Heart right ventricle (tissue), 16 donors: ENCODE data around the gene MIPEP. TPM values are rescaled to one million over a fixed set of nuclear protein-coding genes. Genes with fewer than 3 reads are reported as not detected.

Experiments
- ATAC-seq, 8 donors: fragments of 200-7000 bp; cut with Tn5 transposase; one replicate each; pipeline ENCODE4 v1.9.1; 2020; ENCODE audit warnings: mild to moderate bottlenecking in 8 of 8, moderate library complexity in 8 of 8, moderate number of reproducible peaks in 1 of 8
- DNase-seq, 2 donors: peaks; one replicate each; pipeline ENCODE4 v3.0.0-alpha.2; 2020
- H3K27ac ChIP-seq, 10 donors: fragments of 200-600 bp; sonication (generic) in 2 of 10; one replicate each; pipeline versions ENCODE4 v1.5.0 to v1.8.0; 2020 to 2022; ENCODE audit warnings: mild to moderate bottlenecking in 3 of 10
- H3K27me3 ChIP-seq, 7 donors: fragments of 200-600 bp; one replicate each; pipeline ENCODE4 v1.8.0; 2021 to 2022; ENCODE audit warnings: mild to moderate bottlenecking in 2 of 7
- H3K36me3 ChIP-seq, 9 donors: fragments of 200-600 bp; sonication (generic) in 1 of 9; one replicate each; pipeline versions ENCODE4 v1.5.0 to v1.8.0; 2020 to 2022; ENCODE audit warnings: mild to moderate bottlenecking in 2 of 9
- H3K4me1 ChIP-seq, 9 donors: fragments of 200-600 bp; sonication (generic) in 1 of 9; one replicate each; pipeline versions ENCODE4 v1.5.0 to v1.8.0; 2020 to 2022; ENCODE audit warnings: mild to moderate bottlenecking in 4 of 9
- H3K4me3 ChIP-seq, 10 donors: fragments of 200-600 bp; sonication (generic) in 2 of 10; one replicate each; pipeline versions ENCODE4 v1.5.0 to v1.8.0; 2020 to 2022; ENCODE audit warnings: mild to moderate bottlenecking in 7 of 10, moderate library complexity in 2 of 10
- H3K9me3 ChIP-seq, 11 donors: fragments of 200-600 bp in 10 of 11; sonication (generic) in 2 of 11; one replicate each; pipeline versions ENCODE4 v1.5.0 to v1.8.0; 2013 to 2022; ENCODE audit warnings: mild to moderate bottlenecking in 2 of 11, control low read depth in 1 of 11, moderate library complexity in 1 of 11
- CTCF ChIP-seq, 9 donors: fragments of 200-600 bp; sonication (generic) in 2 of 9; IDR thresholded peaks; one replicate each; pipeline versions ENCODE4 v1.5.0 to v1.8.0; 2021 to 2022; ENCODE audit warnings: antibody characterized with exemption in 9 of 9, mild to moderate bottlenecking in 5 of 9, moderate library complexity in 1 of 9
- whole genome bisulfite sequencing, 2 donors: extraction: QIAGEN DNeasy Blood & Tissue Kit; methylation state at CpG; one replicate each; pipeline ENCODE4 v1.1.7; 2013; ENCODE audit warnings: inconsistent platforms in 1 of 2; 5-methylcytosine and 5-hydroxymethylcytosine counted together
- intact Hi-C, 10 donors: fragments of 100-400 bp; cut with DNase I; formaldehyde crosslinking; loops; one replicate each; pipeline versions ENCODE4 v1.11.1 to v1.14.2; 2022
- polyA plus RNA-seq, 2 donors: library from polyadenylated mRNA; stranded (reverse); fragments of 200-250 nt; gene quantifications; one replicate each; pipeline ENCODE4 v1.2.3, GENCODE V29; 2013
- total RNA-seq, 10 donors: library from RNA; stranded (reverse); fragmentation: NEBNext Ultra II Directional in 3 of 10; extraction: Animal tissue kit (Norgen Biotek cat#: 25700) in 3 of 10; gene quantifications; one replicate each; pipeline versions ENCODE4 v1.2.1 to v1.2.4, GENCODE V29; 2021 to 2023
- donor health status: Arrhythmogenic right ventricular cardiomyopathy.
- donor health status: ischemic (EF 13 %, LVEDD 7.1; RV severe dilation, severe dysfunction).
- donor health status: healthy with polysubstance abuse.
- donor health status: DM: no; HTN: yes; CAD: no.
- donor health status: DM: no; HTN: no; CAD: no.
- donor health status: ischemic (EF 25% LVEDD 6.9; RV normal size, moderate dysfunction).
- donor health status: ischemic (EF 25% LVEDD 5.7; RV mildly dilated, moderate dysfunction).
- donor health status: healthy.
- donor health status: DM: yes; HTN: yes; CAD: no.
- donor health status: Ischemic cardiomyopathy.
- donor health status: ischemic (EF 35%, LVEDD 5.7; RV mildly dilated, moderate dysfunction).
- donor health status: nonischemic (EF 11% LVEDD 7.7; RV severe dilation, severe dysfunction).
- donor health status: DM: yes; HTN: yes; CAD: no.
- donor health status: PGD.
- donor health status: ischemic (EF 29% LVEDD 5.4; RV normal size, mild dysfunction).
- donor health status: nonischemic (EF 23%, LVEDD 6.1; RV moderate dilation, normal function).

Gene MIPEP
- total and polyA plus RNA-seq, 12 donors: 23.4 to 83.4 (median 44.1) TPM

GRCh38 chr13:23770973-23771372, 118.2 kb downstream of the MIPEP start:
- intact Hi-C loops: no loop called here
- Histone ChIP-seq H3K4me1 (peaks cover 0 to 11% (median 0%) of the 10 kb centered on the region in 9 donors), H3K9me3 (no peaks in the 10 kb centered on the region), H3K27ac (no peak overlapping the region), H3K27me3 (no peaks in the 10 kb centered on the region), H3K4me3 (no peak overlapping the region), H3K36me3 (no peaks in the 10 kb centered on the region)
- DNase-seq: no peak
- 91 to 93% methylated on average over 4 of the region's 4 CpGs for WGBS, 2 donors
- no peak for TF ChIP-seq CTCF (IDR thresholded peaks at IDR 0.05)
- no peak for ATAC-seq

GRCh38 chr13:23770428-23770827, 118.8 kb downstream of the MIPEP start:
- no peaks in the 10 kb centered on the region for H3K36me3 ChIP-seq
- peaks cover 0 to 13% (median 0%) of the 10 kb centered on the region in 9 donors for H3K4me1 ChIP-seq
- WGBS, 2 donors: 89 to 91% methylated on average over 4 of the region's 4 CpGs
- H3K27ac ChIP-seq: no peak overlapping the region
- ATAC-seq: no peak
- no peaks in the 10 kb centered on the region for H3K27me3 ChIP-seq
- no peak for DNase-seq
- no peak for TF ChIP-seq CTCF (IDR thresholded peaks at IDR 0.05)
- intact Hi-C loops: no loop called here
- no peak overlapping the region for H3K4me3 ChIP-seq
- no peaks in the 10 kb centered on the region for H3K9me3 ChIP-seq

GRCh38 chr13:23769401-23769800, 119.8 kb downstream of the MIPEP start:
- Histone ChIP-seq H3K4me1 (peaks cover 0 to 13% (median 0%) of the 10 kb centered on the region in 9 donors), H3K27ac (no peak overlapping the region), H3K4me3 (no peak overlapping the region), H3K36me3 (no peaks in the 10 kb centered on the region), H3K9me3 (no peaks in the 10 kb centered on the region), H3K27me3 (no peaks in the 10 kb centered on the region)
- no peak for TF ChIP-seq CTCF (IDR thresholded peaks at IDR 0.05)
- WGBS, 2 donors: 95 to 97% methylated on average over 3 of the region's 3 CpGs
- intact Hi-C loops: no loop called here
- ATAC-seq: no peak
- DNase-seq: no peak

DNA sequence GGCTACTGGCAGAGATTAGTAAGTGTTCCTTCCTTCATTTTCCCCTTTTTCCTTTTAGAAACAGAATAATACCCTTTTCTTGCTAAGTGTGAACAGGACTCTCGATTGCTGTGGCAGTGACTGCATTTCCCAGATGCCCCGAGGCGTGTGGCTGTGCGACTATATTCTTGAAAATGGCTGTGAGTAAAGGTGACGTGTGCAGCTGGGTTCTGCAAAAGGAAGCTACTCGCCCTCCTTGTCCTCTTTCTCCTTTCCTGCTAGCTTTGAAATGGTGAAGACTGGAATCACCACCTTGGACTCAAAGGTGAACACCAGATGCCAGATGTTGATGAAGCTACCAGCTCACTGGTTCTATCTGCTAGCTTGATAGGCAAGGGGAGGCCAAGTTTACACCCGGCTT, 121.4 kb downstream of the MIPEP start:
- Histone ChIP-seq H3K4me1 (peaks cover 0 to 13% (median 0%) of the 10 kb centered on the region in 9 donors), H3K27ac (no peak overlapping the region), H3K4me3 (no peak overlapping the region), H3K27me3 (no peaks in the 10 kb centered on the region), H3K9me3 (no peaks in the 10 kb centered on the region), H3K36me3 (no peaks in the 10 kb centered on the region)
- ATAC-seq: no peak
- no peak for TF ChIP-seq CTCF (IDR thresholded peaks at IDR 0.05)
- intact Hi-C loops: no loop called here
- no peak for DNase-seq
- WGBS, 2 donors: 96 to 97% methylated on average over 7 of the region's 7 CpGs
